ENCODE data around the gene NECTIN2.

The NECTIN2 gene

DNA sequence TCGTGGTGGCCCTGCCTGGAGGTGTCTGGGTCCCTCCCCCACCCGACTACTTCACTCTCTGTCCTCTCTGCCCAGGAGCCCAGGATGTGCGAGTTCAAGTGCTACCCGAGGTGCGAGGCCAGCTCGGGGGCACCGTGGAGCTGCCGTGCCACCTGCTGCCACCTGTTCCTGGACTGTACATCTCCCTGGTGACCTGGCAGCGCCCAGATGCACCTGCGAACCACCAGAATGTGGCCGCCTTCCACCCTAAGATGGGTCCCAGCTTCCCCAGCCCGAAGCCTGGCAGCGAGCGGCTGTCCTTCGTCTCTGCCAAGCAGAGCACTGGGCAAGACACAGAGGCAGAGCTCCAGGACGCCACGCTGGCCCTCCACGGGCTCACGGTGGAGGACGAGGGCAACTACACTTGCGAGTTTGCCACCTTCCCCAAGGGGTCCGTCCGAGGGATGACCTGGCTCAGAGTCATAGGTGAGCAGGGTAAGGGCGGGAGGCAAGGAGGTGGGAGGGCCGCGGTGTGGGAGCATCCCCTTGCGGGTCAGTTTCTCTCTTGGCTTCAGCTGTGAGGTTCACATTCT, 19.2 kb downstream of the NECTIN2 start:
- no peak overlapping the region for H3K27ac ChIP-seq
- TF ChIP-seq, protein P1, sequence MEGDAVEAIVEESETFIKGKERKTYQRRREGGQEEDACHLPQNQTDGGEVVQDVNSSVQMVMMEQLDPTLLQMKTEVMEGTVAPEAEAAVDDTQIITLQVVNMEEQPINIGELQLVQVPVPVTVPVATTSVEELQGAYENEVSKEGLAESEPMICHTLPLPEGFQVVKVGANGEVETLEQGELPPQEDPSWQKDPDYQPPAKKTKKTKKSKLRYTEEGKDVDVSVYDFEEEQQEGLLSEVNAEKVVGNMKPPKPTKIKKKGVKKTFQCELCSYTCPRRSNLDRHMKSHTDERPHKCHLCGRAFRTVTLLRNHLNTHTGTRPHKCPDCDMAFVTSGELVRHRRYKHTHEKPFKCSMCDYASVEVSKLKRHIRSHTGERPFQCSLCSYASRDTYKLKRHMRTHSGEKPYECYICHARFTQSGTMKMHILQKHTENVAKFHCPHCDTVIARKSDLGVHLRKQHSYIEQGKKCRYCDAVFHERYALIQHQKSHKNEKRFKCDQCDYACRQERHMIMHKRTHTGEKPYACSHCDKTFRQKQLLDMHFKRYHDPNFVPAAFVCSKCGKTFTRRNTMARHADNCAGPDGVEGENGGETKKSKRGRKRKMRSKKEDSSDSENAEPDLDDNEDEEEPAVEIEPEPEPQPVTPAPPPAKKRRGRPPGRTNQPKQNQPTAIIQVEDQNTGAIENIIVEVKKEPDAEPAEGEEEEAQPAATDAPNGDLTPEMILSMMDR (conservative IDR thresholded peaks at IDR 0.05), result no peak

DNA sequence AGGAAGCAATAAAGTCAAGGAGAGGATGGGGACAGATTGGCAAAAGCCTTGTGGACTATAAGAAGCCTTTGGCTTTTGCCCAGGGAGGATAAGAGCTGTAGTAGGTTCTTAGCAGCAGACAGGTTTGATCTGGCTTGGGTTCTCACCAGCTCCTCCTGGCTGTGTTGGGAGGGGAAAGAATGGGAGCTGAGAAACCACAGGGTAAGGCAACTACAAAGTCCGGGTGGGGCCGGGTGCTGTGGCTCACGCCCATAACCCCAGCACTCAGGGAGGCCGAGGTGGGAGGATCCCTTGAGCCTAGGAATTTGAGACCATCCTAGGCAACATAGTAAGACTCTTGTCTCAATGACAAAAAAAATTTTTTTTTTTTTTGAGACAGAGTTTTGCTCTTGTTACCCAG, 20.6 kb downstream of the NECTIN2 start:
- TF ChIP-seq, protein P1 (conservative IDR thresholded peaks at IDR 0.05), result no peak
- H3K27ac ChIP-seq, result no peak overlapping the region

DNA sequence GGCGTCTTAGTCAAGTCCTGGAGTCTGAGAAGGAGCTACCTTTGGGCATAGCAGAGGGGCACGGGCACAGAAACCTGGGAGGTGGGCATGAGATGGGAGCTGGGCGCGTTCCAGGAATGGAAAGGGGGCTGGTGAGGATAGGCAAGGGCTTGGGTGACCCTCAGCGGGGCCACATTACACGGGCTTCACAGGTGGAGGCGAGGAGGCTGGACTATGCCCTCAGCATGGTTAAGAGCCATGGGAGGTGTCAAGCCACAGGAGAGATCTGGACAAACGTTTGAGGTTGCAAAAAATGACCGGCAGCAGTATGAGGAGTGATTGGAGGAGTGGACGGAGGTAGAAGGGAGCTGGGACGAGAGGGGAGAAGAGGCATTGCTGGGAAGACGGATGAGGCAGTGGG, 21.5 kb downstream of the NECTIN2 start:
- TF ChIP-seq, protein P1 (conservative IDR thresholded peaks at IDR 0.05), result no peak
- no peak overlapping the region for H3K27ac ChIP-seq

DNA sequence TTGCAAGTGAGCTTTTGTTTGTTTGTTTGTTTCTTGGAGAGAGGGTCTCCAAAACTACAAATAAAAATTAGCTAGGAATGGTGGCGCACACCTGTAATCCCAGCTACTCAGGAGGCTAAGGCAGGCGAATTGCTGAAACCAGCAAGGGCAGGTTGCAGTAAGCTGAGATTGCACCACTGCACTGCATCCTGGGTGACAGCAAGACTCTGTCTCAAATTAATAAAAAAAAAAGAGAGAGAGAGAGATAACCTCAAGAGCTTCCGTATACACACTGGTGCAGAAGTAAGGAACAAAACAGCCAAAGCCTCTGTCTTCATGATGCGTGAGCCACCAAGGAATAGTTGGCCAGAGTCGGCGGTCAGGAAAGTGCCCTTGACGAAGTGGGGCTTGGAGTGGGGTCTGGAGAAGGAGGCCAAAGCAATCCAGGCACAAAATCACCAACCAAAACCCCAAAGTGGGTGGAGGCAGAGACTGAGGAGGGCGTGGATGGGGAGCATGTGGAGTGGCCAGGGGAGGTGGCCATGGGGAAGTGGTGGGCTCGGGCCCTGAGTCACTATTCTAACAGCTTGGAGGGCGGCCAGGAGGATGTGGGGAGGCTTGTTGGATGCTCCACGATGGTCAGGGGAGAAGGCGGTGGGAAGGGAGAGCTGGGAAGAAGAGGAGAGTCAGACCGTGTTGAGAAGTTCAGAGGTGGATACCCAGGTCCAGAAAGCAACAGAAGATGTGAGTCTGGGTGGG, 23.8 kb downstream of the NECTIN2 start:
- TF ChIP-seq, protein P1 (conservative IDR thresholded peaks at IDR 0.05), result no peak
- H3K27ac ChIP-seq, result no peak overlapping the region

DNA sequence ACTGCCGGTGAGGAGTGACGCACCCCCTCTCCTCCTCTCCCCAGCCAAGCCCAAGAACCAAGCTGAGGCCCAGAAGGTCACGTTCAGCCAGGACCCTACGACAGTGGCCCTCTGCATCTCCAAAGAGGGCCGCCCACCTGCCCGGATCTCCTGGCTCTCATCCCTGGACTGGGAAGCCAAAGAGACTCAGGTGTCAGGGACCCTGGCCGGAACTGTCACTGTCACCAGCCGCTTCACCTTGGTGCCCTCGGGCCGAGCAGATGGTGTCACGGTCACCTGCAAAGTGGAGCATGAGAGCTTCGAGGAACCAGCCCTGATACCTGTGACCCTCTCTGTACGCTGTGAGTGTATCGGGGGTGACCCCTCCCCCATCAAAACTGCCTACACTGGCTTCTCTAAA, 25.7 kb downstream of the NECTIN2 start:
- TF ChIP-seq, protein P1 (conservative IDR thresholded peaks at IDR 0.05), result no peak
- no peak overlapping the region for H3K27ac ChIP-seq

DNA sequence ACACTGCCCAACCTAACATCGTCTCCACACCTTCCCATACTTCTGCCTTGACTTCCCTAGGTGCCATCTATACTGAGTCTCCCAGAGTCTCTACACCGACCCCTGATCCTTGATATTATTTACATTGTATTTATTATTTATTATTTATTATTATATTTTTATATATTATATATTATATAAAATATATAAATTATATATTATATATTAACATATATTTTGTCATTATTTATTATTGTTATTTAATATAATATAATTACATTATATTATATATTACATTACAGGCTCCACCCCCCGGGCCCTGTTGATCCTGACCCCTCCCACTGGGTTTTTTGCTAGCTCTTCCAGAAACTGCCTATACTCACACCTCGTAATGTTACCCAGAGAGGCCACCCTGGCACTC, 26.6 kb downstream of the NECTIN2 start:
- H3K27ac ChIP-seq, result no peak overlapping the region
- TF ChIP-seq, protein P1 (conservative IDR thresholded peaks at IDR 0.05), result no peak

DNA sequence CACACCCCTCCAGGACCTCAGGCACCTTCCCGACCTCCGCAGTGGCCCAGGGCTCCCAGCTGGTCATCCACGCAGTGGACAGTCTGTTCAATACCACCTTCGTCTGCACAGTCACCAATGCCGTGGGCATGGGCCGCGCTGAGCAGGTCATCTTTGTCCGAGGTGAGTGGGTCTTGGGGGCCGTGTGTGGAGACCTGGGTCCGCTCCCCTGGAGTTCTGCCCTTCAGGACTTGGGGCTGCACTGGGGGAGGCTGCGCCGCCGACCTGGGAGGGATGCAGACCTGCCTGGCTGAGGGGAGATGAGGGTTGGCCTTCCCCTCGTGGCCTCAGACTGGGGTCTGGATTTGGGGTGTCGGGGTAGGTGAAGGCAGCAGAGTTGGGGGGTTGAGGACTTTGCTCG, 28.2 kb downstream of the NECTIN2 start:
- TF ChIP-seq, protein P1 (conservative IDR thresholded peaks at IDR 0.05), result no peak
- no peak overlapping the region for H3K27ac ChIP-seq
